AG04450 (cell line): ENCODE data around the gene MRPL48. TPM values are rescaled to one million over a fixed set of nuclear protein-coding genes. Genes with fewer than 3 reads are reported as not detected.

Experiments
- CTCF ChIA-PET: fragments of 300-600, 350-600 bp; formaldehyde crosslinking; extraction: SDS; loops from one replicate; lab custom pipeline; 2022; ENCODE audit warnings: antibody characterized with exemption, inconsistent platforms; lab: Charles Lee
- POLR2A ChIA-PET: fragments of 350-600 bp; formaldehyde crosslinking; extraction: SDS; loops from one replicate; lab custom pipeline; 2021; ENCODE audit warnings: antibody characterized with exemption, inconsistent platforms; lab: Yijun Ruan, JAX
- DNase-seq: peaks from one replicate; pipeline ENCODE4 v3.0.0-alpha.2; 2011; ENCODE audit warnings: low read depth, low spot score
- H3K27ac ChIP-seq: one replicate; pipeline ENCODE4 v1.5.1; 2012; ENCODE audit warnings: low read depth, low read length, control low read depth
- H3K27me3 ChIP-seq: one replicate; pipeline ENCODE4 v1.6.0; 2012; ENCODE audit warnings: low read length; ENCODE audit not compliant: control insufficient read depth, insufficient read depth
- H3K4me3 ChIP-seq: 2 replicates; pipeline ENCODE4 v1.5.1; 2011; ENCODE audit warnings: mild to moderate bottlenecking, low read depth, low read length, control low read depth
- H3K9me3 ChIP-seq: 2 replicates; pipeline ENCODE4 v1.5.1; 2012; ENCODE audit warnings: low read length; ENCODE audit not compliant: control insufficient read depth, insufficient read depth
- polyA plus RNA-seq: library from polyadenylated mRNA; depleted of rRNA; stranded (reverse); fragments of >200 nt; gene quantifications from 2 replicates; pipeline ENCODE4 v1.2.3, GENCODE V29; 2011
- TF ChIP-seq, protein P1 (sequence below): IDR thresholded peaks from 2 replicates; pipeline ENCODE4 v1.5.1; 2011; ENCODE audit warnings: low read depth, low read length, control low read depth, inconsistent platforms

Gene MRPL48
- polyA plus RNA-seq, 1 experiment, result 65.7 TPM

- ChIA-PET POLR2A (no interaction called here), CTCF (no interaction called here)
Measured at GRCh38 chr11:73804712-73805111, 17.0 kb downstream of the MRPL48 start.

DNA sequence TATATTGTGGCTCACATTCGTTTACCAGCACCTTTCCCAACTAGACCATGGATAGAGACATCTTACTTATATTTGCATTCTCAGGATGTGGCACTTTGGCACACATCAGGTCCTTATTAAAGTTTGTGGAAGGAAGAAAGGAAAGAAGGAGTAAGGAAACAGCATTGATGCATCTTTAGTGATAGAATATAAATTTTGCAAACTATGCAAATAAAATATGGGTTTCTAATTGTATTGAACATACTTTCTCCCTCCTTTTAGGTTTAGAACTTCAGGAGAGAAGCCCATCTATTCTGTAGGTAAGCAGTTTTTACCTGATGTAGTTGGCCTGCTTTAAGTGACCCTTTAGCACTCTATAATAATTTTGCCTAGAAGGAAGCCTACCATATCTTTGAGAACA, 20.4 kb downstream of the MRPL48 start:
- POLR2A ChIA-PET, result no interaction called here
- CTCF ChIA-PET, result interaction anchor here (0.7 kb wide), 1 partner anchor 110 kb away, joined by 3 read pairs; no protein-coding TSS in a partner anchor

More at GRCh38 chr11:73804712-73805111, 17.0 kb downstream of the MRPL48 start:
- DNase-seq, result no peak
- H3K9me3 ChIP-seq, result no peaks in the 10 kb centered on the region
- no peak overlapping the region for H3K27ac ChIP-seq
- no peak overlapping the region for H3K4me3 ChIP-seq
- H3K27me3 ChIP-seq, result no peaks in the 10 kb centered on the region
- TF ChIP-seq, protein P1, sequence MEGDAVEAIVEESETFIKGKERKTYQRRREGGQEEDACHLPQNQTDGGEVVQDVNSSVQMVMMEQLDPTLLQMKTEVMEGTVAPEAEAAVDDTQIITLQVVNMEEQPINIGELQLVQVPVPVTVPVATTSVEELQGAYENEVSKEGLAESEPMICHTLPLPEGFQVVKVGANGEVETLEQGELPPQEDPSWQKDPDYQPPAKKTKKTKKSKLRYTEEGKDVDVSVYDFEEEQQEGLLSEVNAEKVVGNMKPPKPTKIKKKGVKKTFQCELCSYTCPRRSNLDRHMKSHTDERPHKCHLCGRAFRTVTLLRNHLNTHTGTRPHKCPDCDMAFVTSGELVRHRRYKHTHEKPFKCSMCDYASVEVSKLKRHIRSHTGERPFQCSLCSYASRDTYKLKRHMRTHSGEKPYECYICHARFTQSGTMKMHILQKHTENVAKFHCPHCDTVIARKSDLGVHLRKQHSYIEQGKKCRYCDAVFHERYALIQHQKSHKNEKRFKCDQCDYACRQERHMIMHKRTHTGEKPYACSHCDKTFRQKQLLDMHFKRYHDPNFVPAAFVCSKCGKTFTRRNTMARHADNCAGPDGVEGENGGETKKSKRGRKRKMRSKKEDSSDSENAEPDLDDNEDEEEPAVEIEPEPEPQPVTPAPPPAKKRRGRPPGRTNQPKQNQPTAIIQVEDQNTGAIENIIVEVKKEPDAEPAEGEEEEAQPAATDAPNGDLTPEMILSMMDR, result no peak

GRCh38 chr11:73810637-73811036, 23.0 kb downstream of the MRPL48 start:
- Histone ChIP-seq H3K4me3 (no peak overlapping the region), H3K27me3 (no peaks in the 10 kb centered on the region), H3K9me3 (no peaks in the 10 kb centered on the region), H3K27ac (no peak overlapping the region)
- TF ChIP-seq, protein P1, result no peak
- DNase-seq, result no peak
- ChIA-PET CTCF (no interaction called here), POLR2A (interaction anchor here (0.6 to 0.7 kb wide), 2 partner anchors 53 to 1002 kb away, joined by 3 to 5 read pairs; no protein-coding TSS in a partner anchor)

More for the DNA sequence above, 20.4 kb downstream of the MRPL48 start:
- H3K4me3 ChIP-seq, result no peak overlapping the region
- H3K9me3 ChIP-seq, result no peaks in the 10 kb centered on the region
- no peaks in the 10 kb centered on the region for H3K27me3 ChIP-seq
- no peak overlapping the region for H3K27ac ChIP-seq
- DNase-seq, result no peak
- TF ChIP-seq, protein P1, result no peak

- no peak overlapping the region for H3K27ac ChIP-seq
- ChIA-PET CTCF (no interaction called here), POLR2A (no interaction called here)
- DNase-seq, result no peak
- TF ChIP-seq, protein P1, result no peak
- H3K9me3 ChIP-seq, result no peaks in the 10 kb centered on the region
- H3K4me3 ChIP-seq, result no peak overlapping the region
- H3K27me3 ChIP-seq, result no peaks in the 10 kb centered on the region
Measured at GRCh38 chr11:73812234-73812633, 24.6 kb downstream of the MRPL48 start.

DNA sequence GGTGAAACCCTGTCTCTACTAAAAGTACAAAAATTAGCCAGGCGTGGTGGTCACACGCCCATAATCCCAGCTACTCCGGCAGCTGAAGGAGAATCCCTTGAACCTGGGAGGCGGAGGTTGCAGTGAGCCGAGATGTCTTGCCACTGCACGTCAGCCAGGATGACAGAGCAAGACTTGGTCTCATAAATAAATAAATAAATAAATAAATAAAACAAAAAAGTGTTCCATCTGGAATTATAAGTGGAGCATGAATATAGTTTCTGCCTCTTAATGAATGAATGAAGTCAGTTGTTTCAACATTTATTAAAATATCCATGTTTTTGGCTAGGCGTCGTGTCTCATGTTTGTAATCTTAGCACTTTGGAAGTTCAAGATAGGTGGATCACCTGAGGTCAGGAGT, 27.1 kb downstream of the MRPL48 start:
- TF ChIP-seq, protein P1, result no peak
- POLR2A ChIA-PET, result no interaction called here
- H3K27me3 ChIP-seq, result no peaks in the 10 kb centered on the region
- H3K27ac ChIP-seq, result no peak overlapping the region
- H3K9me3 ChIP-seq, result no peaks in the 10 kb centered on the region
- no peak overlapping the region for H3K4me3 ChIP-seq
- no peak for DNase-seq
- CTCF ChIA-PET, result interaction anchor here (1.0 kb wide), 1 partner anchor 116 kb away, joined by 3 read pairs; no protein-coding TSS in a partner anchor
